Mucosa of gallbladder (tissue), 1 donor: ENCODE data around the gene TRIM46. TPM values are rescaled to one million over a fixed set of nuclear protein-coding genes. Genes with fewer than 3 reads are reported as not detected.
"Not testable (repeated sequence)": the region's sequence is repeated elsewhere in the genome, so short reads cannot be mapped to it uniquely, and the experiment has no call there.

Experiments
- DNase-seq: peaks from one replicate; pipeline ENCODE4 v3.0.0-alpha.2; 2020; ENCODE audit warnings: low spot score
- total RNA-seq: library from RNA; stranded (reverse); gene quantifications from one replicate; pipeline ENCODE4 v1.2.1, GENCODE V29; 2021
- donor health status: DM: no; HTN: no; CAD: no.

Gene TRIM46
- total RNA-seq, 1 donor from 2014 or later = 0.83 TPM

GRCh38 chr1:155137154-155137949, 36.3 kb upstream of the TRIM46 start:
- DNase-seq = no peak

GRCh38 chr1:155139895-155140629, 33.6 kb upstream of the TRIM46 start, which contains the start of gene DPM3:
DPM3 (minus strand) TSS chr1:155140531; CDS start chr1:155140240, 291 bp downstream.
- peak; percentile 87 for DNase-seq

GRCh38 chr1:155140630-155140953, 33.1 kb upstream of the TRIM46 start:
- DNase-seq = no peak

DNA sequence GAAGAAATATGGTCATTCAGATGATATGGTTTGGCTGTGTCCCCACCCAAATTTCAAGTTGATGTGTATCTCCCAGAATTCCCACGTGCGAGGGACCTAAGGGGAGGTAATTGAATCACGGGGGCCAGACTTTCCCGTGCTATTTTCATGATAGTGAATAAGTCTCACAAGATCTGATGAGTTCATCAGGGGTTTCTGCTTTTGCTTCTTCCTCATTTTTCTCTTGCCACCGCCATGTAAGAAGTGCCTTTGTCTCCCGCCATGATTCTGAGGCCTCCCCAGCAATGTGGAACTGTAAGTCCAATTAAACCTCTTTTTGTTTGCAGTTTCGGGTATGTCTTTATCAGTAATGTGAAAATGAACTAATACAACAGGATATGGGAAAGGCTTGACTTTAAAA, 31.9 kb upstream of the TRIM46 start:
- DNase-seq = no peak

- no peak for DNase-seq
Measured at GRCh38 chr1:155145491-155145890, 28.2 kb upstream of the TRIM46 start.

- DNase-seq = not testable (repeated sequence)
Measured at GRCh38 chr1:155155996-155156643, 17.5 kb upstream of the TRIM46 start.

GRCh38 chr1:155158991-155159390, 14.7 kb upstream of the TRIM46 start:
- no peak for DNase-seq

- no peak for DNase-seq
Measured at GRCh38 chr1:155160128-155160527, 13.5 kb upstream of the TRIM46 start.

DNA sequence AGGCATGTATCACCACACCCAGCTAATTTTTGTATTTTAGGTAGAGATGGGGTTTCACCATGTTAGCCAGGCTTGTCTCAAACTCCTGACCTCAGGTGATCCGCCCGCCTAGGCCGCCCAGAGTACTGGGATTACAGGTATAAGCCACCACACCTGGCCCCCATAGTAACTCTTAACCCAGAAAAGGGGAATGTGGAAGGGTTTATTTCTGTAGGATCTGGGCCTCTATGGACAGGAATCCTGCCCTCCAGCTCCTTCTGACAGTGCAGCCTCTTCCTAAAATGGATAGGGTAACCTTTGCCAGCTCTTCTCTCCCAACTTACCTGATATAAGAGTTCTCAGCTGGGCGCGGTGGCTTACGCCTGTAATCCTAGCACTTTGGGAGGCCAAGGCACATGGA, 11.0 kb upstream of the TRIM46 start:
- DNase-seq = not testable (repeated sequence)

DNA sequence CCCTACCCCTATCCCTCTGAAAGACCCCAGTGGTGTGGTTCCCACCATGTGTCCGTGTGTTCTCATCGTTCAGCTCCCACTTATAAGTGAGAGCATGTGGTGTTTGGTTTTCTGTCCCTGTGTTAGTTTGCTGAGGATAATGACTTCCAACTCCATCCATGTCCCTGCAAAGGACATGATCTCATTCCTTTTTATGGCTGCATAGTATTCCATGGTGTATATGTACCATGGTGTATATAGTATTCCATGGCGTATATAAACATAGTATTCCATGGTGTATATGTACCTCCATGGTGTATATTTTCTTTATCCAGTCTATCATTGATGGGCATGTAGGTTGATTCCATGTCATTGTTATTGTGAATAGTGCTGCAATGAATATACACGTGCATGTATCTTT, 9.9 kb upstream of the TRIM46 start:
- not testable (repeated sequence) for DNase-seq

- not testable (repeated sequence) for DNase-seq
Measured at GRCh38 chr1:155164625-155165024, 9.0 kb upstream of the TRIM46 start.

DNA sequence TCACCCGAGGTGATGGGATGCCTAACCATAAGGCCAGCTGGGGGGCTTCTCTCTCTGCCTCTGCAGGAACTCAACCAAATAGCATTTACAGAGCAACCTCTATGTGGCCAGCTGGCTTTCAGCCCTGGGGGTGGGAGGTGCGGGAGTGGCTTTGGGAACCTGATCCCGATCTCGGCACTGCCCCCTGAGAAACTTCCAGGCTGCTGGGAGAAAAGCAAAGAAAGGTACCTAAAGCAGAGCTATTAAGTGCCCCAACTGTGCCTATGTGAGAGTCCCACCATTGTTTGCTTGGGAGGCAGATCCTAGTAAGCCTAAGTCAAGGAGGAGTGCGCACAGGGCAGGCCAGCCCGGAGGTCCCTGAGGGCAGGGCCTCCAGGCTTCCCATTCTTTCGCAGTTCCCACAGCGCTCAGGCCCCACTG, 7.6 kb upstream of the TRIM46 start:
- no peak for DNase-seq

DNA sequence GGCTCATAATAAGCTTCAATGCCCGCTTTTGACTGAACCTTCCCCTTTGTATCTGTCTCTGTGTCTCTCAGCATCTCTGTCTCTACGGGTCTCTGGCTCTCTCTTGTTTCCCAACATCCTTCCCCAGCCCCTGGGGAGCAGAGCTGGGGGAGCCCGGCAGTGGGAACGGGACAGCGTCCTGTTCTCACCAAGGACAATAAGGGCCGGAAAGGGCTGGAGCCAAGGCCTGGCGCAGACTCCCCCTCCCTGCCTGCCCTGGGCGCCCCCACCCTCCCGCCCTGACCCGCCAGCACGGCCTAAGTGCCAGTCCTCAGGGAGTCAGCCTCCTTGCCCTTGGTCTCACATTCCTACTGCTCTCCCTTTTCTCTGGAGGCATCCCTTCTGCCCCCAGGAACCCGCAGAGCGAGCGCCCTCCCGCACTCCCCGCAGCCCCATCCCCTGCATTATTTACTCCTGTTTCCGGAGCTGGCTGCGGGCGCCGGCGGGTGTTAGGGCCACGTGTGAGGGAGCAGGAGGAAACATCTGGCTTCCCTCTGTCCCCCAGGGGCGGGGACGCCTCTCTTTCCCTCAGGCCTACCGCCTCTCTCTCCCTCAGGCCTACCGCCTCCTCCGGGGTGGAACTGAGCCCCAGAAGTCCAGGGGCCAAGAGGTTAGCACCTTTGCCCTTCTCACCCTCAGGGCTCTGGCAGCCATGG, 7.0 kb upstream of the TRIM46 start:
- no peak for DNase-seq

DNA sequence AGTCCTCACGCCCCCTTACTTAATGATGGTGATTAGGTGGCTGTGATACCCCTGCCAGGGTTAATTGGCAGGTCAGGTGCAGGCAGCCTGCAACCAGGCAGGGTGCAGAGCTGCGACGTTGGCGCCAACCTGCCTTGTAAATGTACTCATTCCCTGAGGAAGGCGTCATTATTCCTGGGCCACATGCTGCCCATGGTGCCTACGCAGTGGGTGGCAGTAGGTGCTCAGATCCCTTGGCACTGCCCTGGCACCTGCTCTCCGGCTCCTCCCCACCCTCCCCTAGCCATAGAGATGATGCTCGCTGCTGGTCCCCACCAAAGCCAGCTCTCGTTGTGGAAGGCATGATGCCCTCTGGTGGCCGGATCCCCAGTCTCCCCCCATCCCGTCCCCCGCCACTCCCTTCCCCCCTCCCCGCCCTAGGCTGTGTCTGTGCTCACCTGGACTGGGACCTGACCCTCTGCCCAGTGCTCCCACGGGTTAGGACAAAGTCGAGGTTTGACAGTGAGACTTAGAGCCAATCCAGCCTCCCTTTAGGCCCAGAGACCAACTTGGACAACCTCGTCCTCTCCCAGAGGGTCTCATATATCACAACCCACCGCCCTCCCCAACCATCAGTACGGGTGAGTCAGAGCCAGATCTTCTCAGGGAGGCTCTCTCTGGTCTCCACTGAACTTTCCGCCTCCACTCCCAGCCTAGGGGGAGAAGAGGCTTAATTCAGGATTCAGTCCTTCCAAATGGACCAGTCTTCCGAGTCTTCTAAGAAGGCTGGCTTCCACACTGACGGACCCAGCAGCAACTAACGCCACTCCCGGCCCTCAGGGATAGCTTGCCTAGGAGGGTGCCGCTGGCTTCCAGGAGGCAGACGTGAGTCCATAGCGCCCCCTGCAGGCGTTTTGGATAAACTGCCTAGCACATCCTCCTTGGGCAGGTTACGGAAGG, 6.2 kb upstream of the TRIM46 start:
- peak; percentile 87 for DNase-seq

DNA sequence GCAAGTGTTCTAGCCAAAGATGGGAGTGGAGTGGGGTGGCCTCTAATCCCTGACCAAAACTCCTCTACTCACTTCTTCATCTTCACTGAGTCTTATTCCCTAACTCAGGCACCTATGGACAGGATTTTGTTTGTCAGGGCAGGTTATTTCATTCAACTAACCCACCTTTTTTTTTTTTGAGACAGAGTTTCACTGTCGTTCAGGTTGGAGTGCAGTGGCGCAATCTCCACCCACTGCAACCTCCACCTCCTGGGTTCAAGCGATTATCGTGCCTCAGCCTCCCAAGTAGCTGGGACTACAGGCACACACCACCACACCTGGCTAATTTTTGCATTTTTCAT, 5.6 kb upstream of the TRIM46 start:
- DNase-seq = not testable (repeated sequence)

DNA sequence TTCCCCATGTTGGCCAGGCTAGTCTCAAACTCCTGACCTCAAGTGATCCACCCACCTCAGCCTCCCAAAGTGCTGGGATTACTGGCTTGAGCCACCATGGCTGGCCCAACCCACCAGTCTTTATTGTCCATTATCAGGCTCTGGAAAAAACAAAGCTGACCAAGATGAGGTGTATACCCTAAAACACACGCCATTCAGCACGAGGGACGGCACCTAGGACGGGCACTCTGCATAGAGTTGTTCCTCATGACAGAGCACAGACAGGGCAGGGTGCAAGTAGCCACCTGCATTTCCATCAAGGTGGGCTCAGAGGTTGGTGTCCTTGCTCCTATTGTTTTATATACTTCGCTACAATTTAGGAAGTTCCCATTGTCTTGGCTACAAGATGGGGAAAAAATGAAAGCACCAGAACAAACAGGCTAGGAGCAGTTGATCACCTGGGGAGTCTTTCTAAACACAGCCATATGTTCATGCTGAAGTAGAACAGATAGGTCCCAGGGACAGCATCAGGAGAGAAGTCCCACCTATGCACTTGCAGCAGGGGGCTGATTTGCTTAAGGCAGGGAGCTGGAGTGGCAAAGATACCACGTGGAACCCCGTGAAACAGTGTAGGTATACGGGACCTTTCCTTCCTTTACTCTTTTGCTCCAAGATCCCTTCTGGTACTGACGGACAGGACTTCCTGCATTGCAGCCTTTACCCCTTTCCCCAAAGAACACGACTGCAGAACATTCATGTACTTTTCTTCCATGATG, 5.0 kb upstream of the TRIM46 start:
- DNase-seq = no peak

DNA sequence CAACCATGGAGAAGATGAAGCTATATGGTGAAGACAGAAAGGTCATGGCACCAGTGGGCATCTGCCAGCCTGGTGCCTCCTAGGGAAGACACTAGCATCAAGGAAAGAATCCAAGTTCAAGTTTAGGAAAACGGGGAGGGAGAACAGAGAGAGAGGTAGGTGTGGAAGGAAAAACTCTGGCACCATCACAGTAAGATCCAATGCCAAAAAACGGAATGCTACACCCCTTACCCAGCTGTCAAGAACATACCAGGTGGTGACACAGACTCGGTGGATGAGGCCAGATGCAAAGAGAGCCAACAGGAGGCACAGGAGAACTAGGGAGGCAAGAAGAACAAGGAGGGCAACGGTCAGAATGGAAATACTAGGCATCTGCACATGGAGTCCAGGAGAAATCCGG, 4.1 kb upstream of the TRIM46 start:
- DNase-seq = no peak

DNA sequence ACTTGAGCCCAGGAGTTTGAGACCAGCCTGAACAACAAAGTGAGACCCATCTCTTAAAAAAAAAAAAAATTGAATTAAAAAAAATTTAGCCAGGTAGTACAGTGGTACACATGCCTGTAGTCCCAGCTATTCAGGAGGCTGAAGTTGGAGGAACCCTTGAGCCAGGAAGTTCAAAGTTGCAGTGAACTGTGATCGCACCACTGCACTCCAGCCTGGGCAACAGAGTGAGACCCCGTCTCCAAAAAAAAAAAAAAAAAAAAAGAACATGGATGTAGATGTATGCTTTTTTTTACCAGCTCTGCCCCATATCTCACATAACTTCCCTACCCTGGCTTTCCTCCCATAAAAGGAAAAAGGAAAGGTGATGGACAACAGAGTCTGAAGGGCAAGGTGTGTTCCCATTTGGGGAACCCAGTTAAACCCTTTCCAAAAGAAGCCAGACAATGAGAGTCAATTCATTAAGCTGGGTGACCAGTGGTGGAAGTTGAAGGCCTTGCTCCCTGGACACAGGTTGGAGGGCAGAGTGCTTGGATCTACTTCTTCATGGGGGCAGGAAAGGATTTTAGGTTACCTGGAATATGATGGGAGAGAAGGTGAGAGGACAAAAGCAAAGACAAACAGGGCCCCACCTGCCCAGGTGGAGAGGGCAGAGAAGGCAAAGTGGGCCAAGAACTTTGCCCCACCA, 3.4 kb upstream of the TRIM46 start:
- no peak for DNase-seq

DNA sequence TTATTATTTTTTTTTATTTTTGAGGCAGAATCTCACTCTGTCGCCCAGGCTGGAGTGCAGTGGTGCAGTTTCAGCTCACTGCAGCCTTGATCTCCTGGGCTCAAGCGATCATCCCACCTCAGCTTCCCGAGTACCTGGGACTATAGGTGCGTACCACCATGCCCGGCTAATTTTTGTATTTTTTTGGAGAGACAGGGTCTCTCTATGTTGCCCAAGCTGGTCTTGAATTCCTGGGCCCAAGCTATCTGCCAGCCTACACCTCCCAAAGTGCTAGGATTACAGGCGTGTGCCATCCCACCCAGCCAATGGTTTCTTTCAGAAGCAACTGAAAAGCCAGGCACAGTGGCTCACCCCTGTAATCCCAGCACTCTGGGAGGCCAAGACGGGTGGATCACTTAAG, 2.8 kb upstream of the TRIM46 start:
- DNase-seq = no peak
